ENCODE measurements around the gene TEX14.

DNA sequence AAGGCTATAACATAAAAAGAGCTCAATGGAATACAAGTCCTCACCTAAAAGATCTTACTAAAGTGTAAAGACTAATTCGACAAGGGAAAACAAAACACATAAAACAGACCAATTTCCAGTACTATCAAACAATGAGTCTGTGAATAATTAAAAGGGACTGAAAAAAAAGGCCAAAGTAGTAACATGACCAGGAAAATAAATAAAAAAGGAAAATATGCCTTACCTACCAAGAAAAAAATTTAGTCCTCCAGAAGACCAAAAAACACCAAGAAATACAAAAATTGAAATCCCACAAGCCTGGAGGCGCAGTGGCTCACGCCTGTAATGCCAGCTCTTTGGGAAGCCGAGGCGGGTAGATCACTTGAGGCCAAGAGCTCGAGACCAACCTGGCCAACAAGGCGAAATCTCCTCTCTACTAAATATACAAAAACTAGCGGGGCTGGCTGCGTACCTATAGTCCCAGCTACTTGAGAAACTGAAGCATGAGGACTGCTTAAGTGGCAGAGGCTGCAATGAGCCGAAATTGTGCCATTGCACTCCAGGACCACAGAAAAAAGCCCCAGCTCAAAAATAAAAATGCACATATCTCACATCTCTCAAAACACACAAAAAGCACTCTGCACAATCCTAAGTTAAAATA lies 60.8 kb downstream of the TEX14 start:
- TF ChIP-seq CTCF (IDR thresholded peaks at IDR 0.05; ENCODE audit: extremely low read depth in 1 of 2, insufficient read depth in 1 of 2, low read depth in 1 of 2, low read length in 2 of 2) (no peak), POLR2A (IDR thresholded peaks at IDR 0.05; ENCODE audit: low read depth, low read length) (no peak)

Data from endothelial cell of umbilical vein (primary cell).